KBM-7 (cell line): ENCODE measurements around the gene TENM4.

Experiments used
- DNase-seq: peaks from one replicate; pipeline ENCODE4 v3.0.0-alpha.2; 2015
- in situ Hi-C: fragments of 300-500 bp; cut with MboI; formaldehyde crosslinking; loops from 2 replicates; pipeline ENCODE4 v1.14.3; 2020; ENCODE audit warnings: low sequenced_read_pairs, low pct_unique_long_range_greater_than_20kb, mixed read lengths

The TENM4 gene

DNA sequence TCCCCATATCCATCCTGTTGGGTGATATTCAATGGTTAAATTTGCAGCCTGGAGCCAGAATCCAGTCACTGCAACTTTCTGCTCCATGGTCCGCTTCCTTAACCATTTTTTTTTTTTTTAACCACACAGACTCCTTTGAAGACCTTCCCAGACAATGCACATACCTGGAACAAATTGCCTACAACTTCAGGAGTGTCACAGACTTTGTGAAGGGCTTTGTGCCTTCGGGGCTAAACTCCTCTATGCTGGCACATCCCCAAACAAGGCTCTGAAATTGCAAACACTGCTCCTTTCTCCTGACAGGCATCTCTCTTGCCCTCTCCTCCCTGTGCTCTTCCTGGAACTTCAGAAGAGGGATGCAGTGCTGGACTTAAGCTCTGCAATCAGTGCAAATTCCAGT lies 40.6 kb downstream of the TENM4 start:
- in situ Hi-C loops, result no loop called here
- no peak for DNase-seq

DNA sequence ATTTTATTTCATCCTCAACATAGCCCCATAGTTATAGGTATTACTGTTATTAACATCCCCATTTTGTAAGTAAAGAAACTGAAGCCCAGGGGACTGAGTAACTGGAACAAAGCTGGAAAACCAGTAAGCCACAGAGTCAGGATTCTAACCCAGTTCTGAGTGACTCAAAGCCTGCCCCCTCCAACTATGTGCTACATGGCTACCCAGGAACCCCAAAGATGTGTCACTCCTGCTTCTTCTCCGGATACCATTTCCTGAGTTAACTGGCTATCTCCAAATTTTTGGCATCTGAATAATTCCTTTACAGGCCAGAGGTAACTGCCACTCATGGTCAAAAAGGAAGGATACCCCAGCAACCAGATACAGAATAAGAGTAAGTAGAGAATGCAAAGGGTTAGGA lies 43.6 kb downstream of the TENM4 start:
- in situ Hi-C loops, result no loop called here
- DNase-seq, result no peak

DNA sequence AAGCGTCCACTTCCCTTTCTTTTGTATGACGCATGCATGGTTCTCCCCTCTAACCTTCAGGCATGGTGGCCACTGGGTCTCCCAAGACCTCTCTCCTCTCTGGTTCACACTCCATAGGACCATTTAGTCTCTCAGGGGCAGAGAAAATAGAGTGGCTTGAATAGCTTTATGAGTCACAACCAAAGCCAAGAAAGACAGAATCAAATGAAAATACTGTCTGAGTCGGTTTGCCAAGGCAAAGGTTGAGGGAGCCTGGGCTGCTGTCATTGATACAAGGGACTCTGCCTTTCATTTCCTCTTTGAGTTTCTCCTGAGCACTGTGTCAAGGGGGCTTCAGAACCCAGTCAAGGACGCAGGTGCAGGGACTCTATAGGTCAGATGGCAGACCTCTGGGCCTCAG lies 44.2 kb downstream of the TENM4 start:
- in situ Hi-C loops, result no loop called here
- no peak for DNase-seq

DNA sequence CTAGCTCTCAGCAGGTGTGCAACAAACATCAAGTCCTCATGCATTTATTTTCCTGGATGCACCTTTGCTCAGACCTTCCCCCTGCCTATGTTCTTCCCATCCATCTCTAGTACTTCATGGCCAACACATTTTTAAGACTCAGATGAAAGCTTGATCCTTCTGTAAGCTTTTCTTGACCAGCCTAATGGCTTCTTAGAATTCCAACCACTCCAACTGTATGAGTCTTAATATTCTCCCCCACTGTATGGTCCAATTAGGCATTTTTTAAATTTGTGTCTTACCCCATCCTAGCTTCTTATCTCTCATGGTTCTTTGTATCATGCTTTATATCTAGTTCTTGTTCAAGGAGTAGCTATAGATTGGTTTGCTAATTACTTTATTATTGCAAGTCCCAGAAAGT lies 44.8 kb downstream of the TENM4 start:
- in situ Hi-C loops, result no loop called here
- no peak for DNase-seq

DNA sequence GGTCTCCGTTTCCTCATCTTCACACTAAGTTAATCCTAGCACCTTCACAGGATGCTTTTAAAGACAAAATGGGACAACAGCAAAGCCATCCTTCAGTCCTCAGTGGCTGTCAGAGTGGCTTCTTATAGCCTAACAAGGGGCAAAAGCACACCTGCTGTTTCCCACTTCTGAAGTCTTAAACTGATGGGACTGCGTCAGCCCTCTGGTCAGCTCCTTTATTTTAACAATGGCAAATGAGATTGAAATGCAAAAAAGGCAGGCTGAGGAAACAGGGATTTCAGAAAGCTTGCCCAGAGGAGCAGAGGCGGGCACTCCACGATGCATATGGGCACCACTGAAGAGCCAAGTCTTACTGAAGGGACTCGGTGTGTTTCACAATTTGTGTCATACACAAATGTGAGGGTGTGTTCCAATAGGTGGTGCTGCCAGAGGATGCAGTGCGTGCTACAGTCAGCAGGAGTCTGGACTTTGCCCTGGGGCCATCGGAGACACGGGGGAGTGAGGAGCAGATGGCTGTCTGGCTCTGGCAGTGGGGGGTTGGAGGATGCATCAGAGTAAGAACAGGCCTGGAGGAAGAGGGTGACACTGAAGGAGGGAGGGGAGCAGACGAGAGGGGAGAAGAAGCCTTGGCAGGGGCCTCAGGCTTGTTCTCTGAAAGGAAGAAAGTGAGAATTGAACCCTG lies 47.3 kb downstream of the TENM4 start:
- DNase-seq, result no peak
- in situ Hi-C loops, result no loop called here

DNA sequence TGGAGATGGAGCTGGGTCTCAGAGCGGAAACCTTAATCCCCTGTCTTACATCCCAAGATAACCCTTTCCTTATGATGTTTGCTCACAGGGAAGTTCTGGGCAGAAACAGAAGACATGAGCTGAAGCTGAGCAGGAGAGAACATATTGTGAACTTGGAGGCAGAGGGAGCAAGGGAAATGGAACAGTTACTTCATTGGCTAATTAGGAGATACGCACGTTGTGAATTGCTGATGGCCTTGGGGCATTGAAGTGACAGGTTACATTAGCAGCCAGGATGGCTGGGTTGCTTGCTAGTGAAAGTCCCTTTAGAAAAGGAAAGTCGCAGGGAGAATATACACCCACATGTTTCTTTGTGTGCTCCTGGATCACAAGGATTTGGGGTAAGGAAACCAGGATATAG lies 48.7 kb downstream of the TENM4 start:
- in situ Hi-C loops, result no loop called here
- no peak for DNase-seq

DNA sequence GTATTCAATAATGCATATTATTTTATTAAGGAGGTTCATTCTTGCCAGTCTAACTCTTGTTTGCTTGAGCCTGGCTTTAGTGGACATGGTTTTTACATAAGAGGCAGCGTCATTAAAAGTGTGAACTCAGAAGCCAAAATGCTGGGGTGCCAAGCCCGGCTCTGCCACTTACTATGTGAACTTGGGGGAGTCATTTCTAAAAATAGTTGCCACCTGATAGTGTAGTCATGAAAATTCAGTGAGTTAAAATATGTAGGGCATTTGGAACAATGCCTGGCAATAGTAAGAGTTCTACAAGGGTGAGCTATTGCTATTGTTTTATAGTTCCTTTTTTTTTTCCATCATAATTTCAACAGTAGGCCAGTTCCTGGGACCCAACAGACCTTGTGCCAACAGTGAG lies 49.9 kb downstream of the TENM4 start:
- no peak for DNase-seq
- in situ Hi-C loops, result no loop called here

DNA sequence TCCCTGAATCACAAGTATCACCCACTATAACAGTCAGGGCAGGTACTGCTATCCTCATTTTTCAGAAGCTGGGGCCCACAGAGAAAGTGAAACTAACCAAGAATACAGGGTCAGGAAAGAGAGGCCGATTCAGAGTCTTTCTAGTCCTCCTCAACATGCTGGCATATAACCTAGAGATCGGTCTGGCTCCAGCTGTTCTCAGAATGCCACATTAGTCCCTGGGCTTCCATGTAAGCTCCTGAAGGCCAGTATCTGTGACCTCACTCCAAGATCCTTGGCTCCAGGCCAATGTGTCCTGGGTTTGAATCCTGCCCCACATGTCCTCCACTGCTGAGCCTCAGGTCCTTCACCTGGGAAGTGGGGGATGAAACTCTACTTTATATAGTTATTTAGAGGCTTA lies 50.4 kb downstream of the TENM4 start:
- DNase-seq, result no peak
- in situ Hi-C loops, result no loop called here

DNA sequence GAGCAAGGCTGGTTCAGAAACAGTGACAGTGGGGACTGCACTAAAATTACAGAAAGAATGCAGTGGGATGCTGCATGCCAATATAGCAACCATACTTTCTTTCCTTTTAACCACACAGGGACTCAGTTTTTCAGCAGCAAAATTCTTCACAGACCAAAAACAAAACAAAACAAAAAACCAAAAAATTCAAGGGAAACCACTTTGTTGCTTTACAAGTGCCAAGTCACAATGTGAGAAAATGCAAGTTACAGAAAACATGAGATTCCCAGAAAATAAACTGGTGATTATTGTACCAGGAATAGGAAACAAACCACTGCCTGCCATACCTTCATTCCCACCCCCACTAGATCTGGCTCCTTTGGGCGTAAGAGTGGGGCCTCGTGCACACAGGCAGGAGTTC lies 52.6 kb downstream of the TENM4 start:
- DNase-seq, result no peak
- in situ Hi-C loops, result no loop called here

DNA sequence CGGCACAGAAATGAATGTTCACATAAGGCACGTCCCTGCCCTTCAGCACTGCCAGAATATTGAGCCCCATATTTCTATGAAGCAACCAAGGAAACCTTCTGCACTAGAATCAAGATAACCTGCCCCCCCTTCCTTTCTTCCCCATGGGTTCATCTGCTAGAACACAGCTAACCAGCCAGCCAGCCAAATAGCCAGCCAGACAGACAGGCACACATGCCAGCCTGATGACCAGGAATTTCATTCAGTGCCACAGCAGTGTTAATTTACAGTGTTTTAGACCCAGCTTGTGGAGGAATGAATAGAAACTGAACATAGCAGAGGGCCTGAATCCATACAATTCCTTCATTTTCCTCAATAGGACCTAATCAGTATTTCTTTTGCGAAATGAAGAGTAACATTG lies 57.0 kb downstream of the TENM4 start:
- DNase-seq, result no peak
- in situ Hi-C loops, result no loop called here

DNA sequence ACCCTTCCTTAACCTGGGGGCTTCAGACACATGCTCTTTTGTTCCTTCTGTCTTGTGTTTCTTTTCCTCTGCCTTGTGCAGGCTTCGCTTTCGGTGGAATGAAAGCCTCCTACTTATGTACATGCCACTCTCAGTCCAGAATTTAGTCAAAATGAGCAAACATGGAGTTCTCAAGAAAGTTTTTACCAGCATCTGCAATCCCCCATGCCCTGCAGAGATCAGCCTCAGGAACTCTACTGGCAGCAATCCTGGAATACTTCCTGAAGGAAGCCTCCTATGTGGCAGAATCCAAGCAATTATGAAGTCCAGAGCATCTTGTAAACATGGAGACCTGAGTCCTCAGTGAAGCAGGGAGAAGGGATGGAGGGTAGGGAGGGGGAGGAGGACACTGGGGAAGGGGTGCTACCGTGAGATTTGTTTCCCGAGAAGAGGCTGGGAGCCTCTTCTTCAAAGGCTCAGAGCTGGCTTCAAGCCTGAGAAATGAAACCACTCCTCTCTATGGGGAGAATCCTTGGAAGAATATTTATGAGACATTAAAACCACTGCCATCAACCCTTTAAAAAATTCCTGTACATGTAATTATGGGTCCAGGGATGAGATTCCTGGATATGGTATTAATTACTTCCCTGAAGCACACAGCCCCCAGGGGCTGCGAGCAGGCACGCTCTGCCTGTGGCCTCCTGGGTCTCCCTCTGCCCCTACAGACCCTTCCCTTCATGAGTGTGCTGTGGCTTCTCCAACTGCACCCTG lies 58.4 kb downstream of the TENM4 start:
- in situ Hi-C loops, result no loop called here
- DNase-seq, result no peak

DNA sequence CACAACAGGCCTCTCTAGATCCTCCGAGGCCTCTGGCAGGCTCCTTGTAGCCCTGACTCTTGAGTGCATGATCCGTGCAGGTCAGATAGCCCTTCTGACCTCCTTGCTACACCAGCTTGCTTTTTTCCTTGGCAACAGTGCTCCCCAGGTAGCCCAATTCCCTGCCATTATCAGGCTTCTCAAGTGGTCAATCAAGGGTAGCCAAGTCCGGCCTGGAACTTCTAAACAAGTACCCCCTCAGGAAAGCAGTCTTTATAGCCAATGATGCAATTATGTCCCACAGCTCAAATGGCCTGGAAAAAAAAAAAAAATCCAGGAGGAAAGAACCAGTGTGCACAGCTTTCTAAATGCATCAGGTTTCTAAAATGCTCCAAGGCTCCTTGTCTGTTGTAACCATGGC lies 59.8 kb downstream of the TENM4 start:
- in situ Hi-C loops, result no loop called here
- DNase-seq, result no peak

DNA sequence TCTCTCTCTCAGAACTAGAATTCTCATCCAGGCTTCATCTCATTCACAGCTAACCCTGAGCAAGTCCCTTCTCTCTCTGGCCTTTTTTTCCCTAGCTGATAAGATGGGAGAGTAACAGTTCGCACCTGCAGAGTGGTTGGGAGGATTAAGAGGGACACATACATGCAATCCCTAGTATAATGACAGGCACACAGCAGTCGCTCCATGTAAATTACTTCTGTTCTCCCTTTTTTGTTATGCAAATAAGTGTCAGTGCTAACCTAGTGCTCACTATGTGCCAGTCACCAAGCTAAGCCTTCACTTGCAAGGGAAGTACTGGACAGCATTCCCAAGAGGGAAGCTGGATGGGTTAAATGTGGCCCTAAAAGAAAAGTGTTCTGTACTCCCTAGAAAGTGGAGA lies 63.4 kb downstream of the TENM4 start:
- in situ Hi-C loops, result no loop called here
- DNase-seq, result no peak

DNA sequence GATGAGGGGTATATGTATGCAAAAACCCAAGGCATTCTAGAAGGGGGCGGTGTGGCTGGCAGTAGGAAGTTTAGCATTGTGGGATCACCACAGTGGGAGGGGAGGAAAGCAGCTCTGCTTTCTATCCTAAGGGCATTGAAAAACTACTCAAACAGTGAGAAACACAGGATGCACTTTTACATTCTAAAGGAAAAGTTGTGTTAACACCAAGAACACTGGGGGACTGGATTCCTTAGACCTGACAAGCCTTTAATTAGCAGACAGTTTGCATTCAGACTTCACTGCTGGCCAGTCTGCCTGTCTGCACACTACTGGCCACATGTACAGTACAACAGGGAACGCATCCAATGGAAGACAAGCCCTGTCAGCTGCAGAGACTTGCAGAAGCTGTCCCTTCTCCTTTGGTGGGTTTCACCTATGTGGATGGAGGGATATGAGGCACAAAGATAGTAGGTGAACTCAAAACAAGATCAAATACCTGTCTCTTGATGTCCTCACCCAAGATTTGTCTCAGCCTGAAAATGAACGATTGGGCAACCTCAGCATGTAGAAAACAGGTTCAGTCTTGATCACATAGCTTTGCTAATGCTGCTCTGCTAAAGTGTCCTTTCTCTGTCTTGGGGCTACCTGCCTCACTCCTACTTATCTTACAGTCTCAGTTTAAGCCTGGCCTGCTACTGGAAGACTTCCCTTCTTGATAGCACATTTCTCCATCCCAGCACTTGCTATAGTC lies 64.8 kb downstream of the TENM4 start:
- in situ Hi-C loops, result no loop called here

DNA sequence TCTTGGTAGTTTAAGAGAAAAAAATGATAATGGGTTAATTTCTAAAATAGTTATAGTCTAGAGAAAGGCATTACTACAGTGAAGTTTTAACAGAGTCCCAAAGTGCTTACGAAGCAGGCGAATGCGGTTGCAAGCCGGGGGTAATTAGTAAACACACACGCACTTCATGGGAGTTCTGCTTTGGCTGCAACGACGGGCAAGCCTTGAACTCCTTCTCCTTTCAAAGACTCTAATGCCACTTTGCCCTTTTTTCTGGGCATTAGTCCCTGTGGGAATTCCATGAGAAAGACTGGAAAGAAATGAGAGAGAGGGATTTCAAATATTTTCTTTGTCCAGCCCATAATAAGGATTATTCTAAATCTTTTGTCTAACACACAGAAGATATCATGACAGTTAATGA lies 66.1 kb downstream of the TENM4 start:
- no peak for DNase-seq
- in situ Hi-C loops, result no loop called here

More for the DNA sequence above, 64.8 kb downstream of the TENM4 start:
- DNase-seq, result no peak

DNA sequence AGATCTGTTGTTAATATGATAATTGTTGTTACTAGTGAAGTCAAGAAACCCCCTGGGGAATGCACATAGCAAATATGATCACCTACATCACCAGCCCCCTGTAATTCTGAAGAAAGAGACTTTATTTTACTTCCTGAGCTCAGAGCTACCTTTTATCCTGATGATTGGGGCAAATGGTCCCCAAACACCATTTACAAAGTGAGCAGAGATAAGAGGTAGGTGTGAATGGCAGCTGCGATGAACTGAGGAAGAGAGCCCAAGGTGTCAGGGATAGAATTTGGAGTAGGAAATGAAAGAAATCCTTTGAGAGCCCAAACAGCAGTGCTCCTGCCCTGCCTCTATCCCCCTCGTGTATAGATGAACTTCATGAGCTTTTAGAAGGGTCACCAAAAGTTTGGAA lies 69.1 kb downstream of the TENM4 start:
- no peak for DNase-seq
- in situ Hi-C loops, result no loop called here

DNA sequence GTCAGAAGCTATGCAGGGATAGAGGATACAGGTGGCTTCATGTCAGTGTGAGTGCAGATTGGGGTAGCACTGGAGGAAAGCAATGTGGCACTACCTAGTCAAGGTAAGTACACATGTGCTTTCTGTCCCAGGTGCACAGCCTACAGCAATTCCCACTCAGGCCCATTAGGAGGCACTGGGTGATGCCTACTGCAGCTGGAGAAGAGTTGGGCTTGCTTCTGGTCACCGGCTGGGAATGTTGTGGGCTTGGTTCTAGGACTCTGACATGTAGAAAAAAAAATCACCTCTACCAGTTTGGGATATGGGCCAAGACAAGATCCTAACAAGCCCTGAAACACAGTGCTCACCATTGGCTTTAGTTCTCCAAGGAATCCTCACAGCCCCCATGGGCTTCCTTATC lies 69.7 kb downstream of the TENM4 start:
- in situ Hi-C loops, result no loop called here

DNA sequence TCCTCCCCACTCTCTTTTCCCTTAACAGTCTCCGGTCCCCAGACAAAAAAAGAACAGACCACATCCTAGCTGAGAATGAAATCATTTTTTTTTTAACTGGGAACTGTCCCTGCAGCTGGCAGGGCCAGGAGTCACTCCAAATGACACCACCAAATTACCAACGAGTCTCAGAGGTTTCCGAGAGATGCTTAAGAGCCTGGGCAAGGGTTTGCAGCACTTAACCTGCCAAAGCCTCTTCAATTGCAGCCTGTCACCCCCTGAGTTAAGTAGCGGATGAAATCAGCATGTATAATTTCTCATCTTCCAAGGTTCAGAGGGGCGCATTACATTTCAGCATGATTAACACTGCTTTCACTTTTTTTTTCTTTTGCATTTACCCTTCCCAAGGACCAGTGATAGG lies 71.8 kb downstream of the TENM4 start:
- in situ Hi-C loops, result no loop called here
- no peak for DNase-seq

More for the DNA sequence above, 69.7 kb downstream of the TENM4 start:
- no peak for DNase-seq

DNA sequence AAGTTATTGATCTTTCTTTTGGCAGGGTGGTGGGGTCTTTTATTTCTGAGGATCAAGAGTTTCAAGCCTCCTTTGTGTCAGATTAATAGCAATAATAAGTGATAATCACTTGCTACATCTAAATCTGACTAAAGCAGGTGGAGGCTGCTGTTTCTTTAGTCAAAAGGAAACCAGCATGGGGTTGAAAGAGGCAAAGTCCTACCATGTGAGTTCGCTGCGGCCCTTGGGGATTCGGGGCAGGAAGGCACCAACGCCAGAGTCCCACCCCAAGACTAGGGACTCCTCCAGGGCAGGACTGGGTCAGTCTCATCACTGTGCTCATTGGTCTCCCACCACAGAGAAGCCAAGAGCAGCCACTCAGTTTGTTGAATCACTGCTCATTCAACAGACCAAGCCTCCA lies 73.0 kb downstream of the TENM4 start:
- in situ Hi-C loops, result no loop called here
- no peak for DNase-seq

DNA sequence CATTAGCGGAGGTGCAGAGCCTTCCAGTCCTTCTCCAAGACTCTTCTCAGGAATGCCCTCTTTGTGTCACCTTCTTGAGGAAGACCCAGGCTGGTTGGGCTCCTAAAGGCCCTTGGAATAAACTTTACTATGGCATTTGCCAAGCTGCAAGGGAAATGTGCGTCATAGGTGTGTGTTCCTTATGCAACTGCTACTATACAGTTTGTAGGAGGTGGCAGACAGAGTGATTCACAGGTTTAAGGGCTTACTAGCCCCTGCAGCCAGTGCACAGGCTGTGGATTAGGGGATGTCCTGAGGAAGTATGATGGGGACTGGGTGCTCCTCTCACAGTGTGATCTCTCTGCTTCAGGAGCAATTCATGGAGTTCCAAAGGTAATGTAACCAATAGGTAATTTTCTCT lies 74.6 kb downstream of the TENM4 start:
- no peak for DNase-seq
- in situ Hi-C loops, result no loop called here
